ENCODE measurements around the gene CACNA1D.

CACNA1D gene

DNA sequence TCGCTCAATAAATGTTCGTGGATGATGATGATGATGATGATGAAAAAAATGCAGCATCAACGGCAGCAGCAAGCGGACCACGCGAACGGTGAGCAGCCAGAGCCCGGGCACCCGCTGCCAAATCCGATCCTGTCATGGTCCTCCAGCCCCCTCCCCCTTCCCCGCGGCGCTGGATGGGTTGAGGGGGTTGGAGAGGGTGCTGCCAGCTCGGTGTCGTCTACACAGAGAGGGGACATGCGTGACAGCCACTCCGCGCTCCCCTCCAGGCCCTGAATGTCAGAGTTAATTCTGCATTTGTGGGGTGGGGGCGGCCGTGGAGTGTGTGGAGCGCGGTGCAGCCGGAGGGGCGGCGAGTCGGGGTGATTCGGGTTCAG lies 722 bp downstream of the CACNA1D start:
- TF ChIP-seq, protein P1, sequence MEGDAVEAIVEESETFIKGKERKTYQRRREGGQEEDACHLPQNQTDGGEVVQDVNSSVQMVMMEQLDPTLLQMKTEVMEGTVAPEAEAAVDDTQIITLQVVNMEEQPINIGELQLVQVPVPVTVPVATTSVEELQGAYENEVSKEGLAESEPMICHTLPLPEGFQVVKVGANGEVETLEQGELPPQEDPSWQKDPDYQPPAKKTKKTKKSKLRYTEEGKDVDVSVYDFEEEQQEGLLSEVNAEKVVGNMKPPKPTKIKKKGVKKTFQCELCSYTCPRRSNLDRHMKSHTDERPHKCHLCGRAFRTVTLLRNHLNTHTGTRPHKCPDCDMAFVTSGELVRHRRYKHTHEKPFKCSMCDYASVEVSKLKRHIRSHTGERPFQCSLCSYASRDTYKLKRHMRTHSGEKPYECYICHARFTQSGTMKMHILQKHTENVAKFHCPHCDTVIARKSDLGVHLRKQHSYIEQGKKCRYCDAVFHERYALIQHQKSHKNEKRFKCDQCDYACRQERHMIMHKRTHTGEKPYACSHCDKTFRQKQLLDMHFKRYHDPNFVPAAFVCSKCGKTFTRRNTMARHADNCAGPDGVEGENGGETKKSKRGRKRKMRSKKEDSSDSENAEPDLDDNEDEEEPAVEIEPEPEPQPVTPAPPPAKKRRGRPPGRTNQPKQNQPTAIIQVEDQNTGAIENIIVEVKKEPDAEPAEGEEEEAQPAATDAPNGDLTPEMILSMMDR (conservative IDR thresholded peaks at IDR 0.05; ENCODE audit: control insufficient read depth, insufficient read depth, low read depth, low read length), result no peak
- peak overlapping the region; percentile 2 for H3K4me3 ChIP-seq (ENCODE audit: control insufficient read depth, low read depth, low read length)
- no peak for DNase-seq (ENCODE audit: low read depth)

DNA sequence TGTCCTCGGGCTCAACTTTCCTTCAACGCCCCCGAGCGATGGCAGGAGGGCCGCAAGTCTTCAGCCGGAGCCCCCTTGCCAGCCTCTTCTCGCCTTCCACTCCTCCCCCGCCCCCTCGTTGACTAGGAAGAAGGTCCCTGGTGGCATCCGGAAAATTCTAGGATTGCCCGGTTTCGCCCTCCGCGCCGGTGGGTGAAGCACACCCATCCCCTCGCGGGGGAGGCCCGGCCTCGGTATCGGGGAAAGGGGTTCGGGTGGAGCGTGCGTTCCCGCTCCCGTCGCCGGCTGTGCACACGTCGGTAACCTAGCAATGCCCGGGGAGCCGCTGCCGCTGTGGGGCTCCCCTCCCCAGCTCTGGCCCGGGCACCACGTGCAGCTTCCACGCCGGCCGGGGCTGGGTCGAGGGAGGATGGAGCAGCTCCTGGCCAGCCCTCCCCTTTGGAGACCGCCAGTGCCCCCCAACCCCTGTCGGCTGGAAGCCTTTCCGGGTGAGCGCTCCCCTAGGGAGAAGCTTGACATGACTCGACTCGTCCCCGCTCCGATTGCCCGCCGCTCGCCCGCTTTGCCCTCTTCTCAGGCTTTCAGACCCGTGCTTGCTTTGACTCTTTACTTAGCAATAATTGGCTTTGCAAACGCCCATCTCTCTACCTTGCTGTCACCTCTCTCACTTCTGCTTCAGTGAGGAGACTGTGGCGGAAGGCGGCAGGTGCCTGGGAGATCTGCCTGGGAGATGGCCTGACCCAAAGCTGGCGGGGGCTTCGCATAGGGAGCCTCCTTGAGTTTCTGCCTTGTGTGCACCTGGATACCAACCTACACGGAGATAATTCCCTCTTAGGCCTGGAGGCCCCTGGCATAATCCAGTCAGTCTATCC lies 1.3 kb downstream of the CACNA1D start:
- TF ChIP-seq, protein P1 (conservative IDR thresholded peaks at IDR 0.05; ENCODE audit: control insufficient read depth, insufficient read depth, low read depth, low read length), result no peak
- no peak overlapping the region for H3K4me3 ChIP-seq (ENCODE audit: control insufficient read depth, low read depth, low read length)
- no peak for DNase-seq (ENCODE audit: low read depth)

DNA sequence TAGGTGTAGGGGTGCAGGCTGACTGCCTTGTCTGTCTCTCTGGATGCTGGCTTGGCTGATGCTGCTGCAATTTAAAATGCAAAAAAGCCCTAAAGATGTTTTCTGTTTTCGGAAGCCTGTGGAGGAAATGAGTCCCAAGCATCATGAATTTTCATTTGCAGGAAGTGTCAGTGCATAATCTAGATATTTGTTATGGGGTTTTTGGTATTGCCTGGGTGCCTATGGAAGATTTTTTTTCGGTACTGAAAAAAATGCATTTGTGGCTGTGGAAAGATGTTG lies 1.9 kb downstream of the CACNA1D start:
- DNase-seq (ENCODE audit: low read depth), result no peak
- TF ChIP-seq, protein P1 (conservative IDR thresholded peaks at IDR 0.05; ENCODE audit: control insufficient read depth, insufficient read depth, low read depth, low read length), result no peak
- H3K4me3 ChIP-seq (ENCODE audit: control insufficient read depth, low read depth, low read length), result no peak overlapping the region

DNA sequence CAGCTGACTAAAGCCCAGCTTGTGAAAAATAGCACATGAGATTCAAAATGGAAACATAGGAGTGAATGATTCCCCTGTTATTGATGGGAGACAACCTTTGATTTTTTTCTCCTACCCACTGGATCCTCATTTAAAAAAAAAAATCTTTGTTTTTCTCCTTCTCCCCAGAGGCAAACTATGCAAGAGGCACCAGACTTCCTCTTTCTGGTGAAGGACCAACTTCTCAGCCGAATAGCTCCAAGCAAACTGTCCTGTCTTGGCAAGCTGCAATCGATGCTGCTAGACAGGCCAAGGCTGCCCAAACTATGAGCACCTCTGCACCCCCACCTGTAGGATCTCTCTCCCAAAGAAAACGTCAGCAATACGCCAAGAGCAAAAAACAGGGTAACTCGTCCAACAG lies 2.6 kb downstream of the CACNA1D start:
- TF ChIP-seq, protein P1 (conservative IDR thresholded peaks at IDR 0.05; ENCODE audit: control insufficient read depth, insufficient read depth, low read depth, low read length), result no peak
- DNase-seq (ENCODE audit: low read depth), result no peak

DNA sequence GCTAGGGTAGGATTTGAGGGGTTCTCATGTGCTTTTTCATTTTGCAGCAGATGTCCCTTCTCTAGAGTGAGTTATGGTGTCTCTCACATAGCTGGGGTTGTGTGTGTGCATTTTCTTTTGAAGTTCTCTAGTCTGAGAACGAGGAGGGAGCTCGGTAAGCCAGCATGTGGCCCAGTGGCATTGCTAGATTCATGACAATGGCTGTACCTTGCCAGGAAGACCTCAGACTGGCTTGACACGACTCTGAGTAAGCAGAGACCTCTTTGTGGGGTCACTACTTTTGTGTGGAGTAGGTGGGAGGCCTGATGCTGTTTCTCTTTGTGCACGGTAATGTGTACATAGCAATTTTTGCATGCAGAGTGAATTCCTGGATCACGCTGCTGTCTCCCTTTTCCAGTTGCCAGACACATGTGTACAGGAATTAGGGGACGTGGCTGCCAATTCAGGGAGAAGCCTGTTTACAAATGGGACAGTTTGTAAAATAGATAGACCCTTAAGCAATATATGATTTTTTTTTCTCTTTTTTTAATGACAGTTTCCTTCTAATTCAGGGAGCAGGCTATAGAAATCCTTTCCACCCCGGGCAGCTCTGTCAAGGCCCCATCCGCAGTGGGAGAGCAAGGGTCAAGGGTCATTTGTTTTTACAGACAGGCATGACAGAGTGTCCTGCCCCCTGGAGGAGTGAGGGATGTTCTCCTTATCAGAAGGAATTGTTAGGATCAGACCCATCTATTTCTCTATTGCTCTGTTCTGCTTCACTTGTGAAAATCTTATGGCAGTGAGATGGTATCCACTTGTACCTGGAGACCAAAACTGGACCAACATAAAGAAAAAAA lies 4.6 kb downstream of the CACNA1D start:
- TF ChIP-seq, protein P1 (conservative IDR thresholded peaks at IDR 0.05; ENCODE audit: control insufficient read depth, insufficient read depth, low read depth, low read length), result peak; percentile 4
- DNase-seq (ENCODE audit: low read depth), result no peak
- H3K4me3 ChIP-seq (ENCODE audit: control insufficient read depth, low read depth, low read length), result no peak overlapping the region

More for the DNA sequence above, 2.6 kb downstream of the CACNA1D start:
- H3K4me3 ChIP-seq (ENCODE audit: control insufficient read depth, low read depth, low read length), result no peak overlapping the region

DNA sequence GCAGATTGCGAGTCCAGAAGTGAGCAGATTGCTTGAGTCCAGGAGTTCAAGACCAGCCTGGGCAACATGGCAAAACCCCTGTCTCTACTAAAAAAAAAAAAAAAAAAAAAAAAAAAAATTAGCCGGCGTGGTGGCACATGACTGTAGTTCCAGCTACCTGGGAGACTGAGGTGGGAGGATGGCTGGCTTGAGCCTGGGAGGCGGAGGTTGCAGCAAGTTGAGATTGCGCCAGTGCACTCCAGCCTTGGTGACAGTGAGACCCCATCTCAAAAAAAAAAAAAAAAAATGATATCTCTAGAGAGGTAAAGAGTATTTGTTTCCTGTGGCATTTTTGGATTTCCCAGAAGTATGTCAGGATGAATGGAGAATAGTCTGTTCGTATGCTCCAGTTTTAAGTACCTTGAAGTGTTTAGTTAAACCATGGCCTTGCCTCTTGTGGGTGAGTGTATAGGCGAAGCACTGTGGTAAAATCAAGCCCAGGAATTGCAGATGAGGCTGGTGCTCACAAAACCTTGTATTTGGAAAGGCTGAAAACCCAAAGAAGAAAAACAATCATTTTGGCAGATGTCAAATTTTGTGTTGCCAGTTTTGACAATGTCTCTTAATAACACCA lies 5.9 kb downstream of the CACNA1D start:
- H3K4me3 ChIP-seq (ENCODE audit: control insufficient read depth, low read depth, low read length), result no peak overlapping the region
- TF ChIP-seq, protein P1 (conservative IDR thresholded peaks at IDR 0.05; ENCODE audit: control insufficient read depth, insufficient read depth, low read depth, low read length), result no peak
- no peak for DNase-seq (ENCODE audit: low read depth)
